Pancreas (tissue), 10 donors: ENCODE data around the gene SYT6. TPM values are rescaled to one million over a fixed set of nuclear protein-coding genes. Genes with fewer than 3 reads are reported as not detected.

Experiments
- ATAC-seq, 4 donors: fragments of 200-7000 bp; cut with Tn5 transposase; one replicate each; pipeline versions ENCODE4 v1.8.0 to v1.9.1; 2020; ENCODE audit warnings: mild to moderate bottlenecking in 4 of 4, moderate library complexity in 4 of 4
- DNase-seq, 6 donors: peaks; one replicate each; pipeline ENCODE4 v3.0.0-alpha.2; 2020
- FAIRE-seq: peaks from 2 replicates; lab custom pipeline; 2012; peaks lifted over from hg19 to GRCh38; lab: Jason Lieb, UNC
- H3K27ac ChIP-seq, 4 donors: fragments of 200-600 bp; sonication (generic); 1 replicate in 3 of 4; 2 replicates in 1 of 4; pipeline versions ENCODE4 v1.5.0 to v1.8.0; 2020
- H3K27me3 ChIP-seq, 4 donors: fragments of 200-600 bp; one replicate each; pipeline ENCODE4 v1.8.0; 2021
- H3K36me3 ChIP-seq, 3 donors: fragments of 200-600 bp; sonication (generic) in 1 of 3; one replicate each; pipeline versions ENCODE4 v1.5.0 to v1.8.0; 2020 to 2021
- H3K4me1 ChIP-seq, 3 donors: fragments of 200-600 bp; one replicate each; pipeline ENCODE4 v1.8.0; 2021
- H3K4me3 ChIP-seq, 4 donors: fragments of 200-600 bp; sonication (generic) in 2 of 4; one replicate each; pipeline versions ENCODE4 v1.5.0 to v1.8.0; 2020 to 2021
- H3K9me3 ChIP-seq, 4 donors: fragments of 200-600 bp; one replicate each; pipeline ENCODE4 v1.8.0; 2021
- CTCF ChIP-seq, 4 donors: fragments of 200-600 bp; sonication (generic) in 3 of 4; IDR thresholded peaks; one replicate each; pipeline versions ENCODE4 v1.5.0 to v1.8.0; 2021; ENCODE audit warnings: antibody characterized with exemption in 4 of 4
- WGBS, 2 donors: extraction: QIAGEN DNeasy Blood & Tissue Kit; methylation state at CpG; one replicate each; pipeline ENCODE4 v1.1.7; 2013; 5-methylcytosine and 5-hydroxymethylcytosine counted together
- intact Hi-C, 3 donors: fragments of 100-400 bp; cut with DNase I; formaldehyde crosslinking; loops; one replicate each; pipeline versions ENCODE4 v1.11.1 to v1.14.2; 2022
- polyA plus RNA-seq, 2 donors: library from polyadenylated mRNA; stranded (reverse); fragments of 200-250 nt; gene quantifications; one replicate each; pipeline ENCODE4 v1.2.3, GENCODE V29; 2013
- total RNA-seq, 6 donors: library from RNA; stranded (reverse); fragmentation: NEBNext Ultra II Directional in 4 of 6; extraction: Animal tissue kit (Norgen Biotek cat#: 25700) in 4 of 6; gene quantifications; one replicate each; pipeline versions ENCODE4 v1.2.1 to v1.2.4, GENCODE V29; 2021 to 2023
- donor health status: healthy with polysubstance abuse.
- donor health status: DM: no; HTN: no; CAD: no; lungs with moderate emphysema.
- donor health status: DM: no; HTN: no; CAD: no.
- donor health status: control.
- donor health status: control.
- donor health status: Bipolar disorder and iron deficiency.
- donor health status: DM: yes; HTN: yes; CAD: no.
- donor health status: DM: no; HTN: no; CAD: no.
- donor health status: DM: no; HTN: no; CAD: no.
- donor health status: DM: yes; HTN: yes; CAD: no.

The SYT6 gene
- total and polyA plus RNA-seq, 8 donors, result 0.81 to 5.2 (median 2.9) TPM

DNA sequence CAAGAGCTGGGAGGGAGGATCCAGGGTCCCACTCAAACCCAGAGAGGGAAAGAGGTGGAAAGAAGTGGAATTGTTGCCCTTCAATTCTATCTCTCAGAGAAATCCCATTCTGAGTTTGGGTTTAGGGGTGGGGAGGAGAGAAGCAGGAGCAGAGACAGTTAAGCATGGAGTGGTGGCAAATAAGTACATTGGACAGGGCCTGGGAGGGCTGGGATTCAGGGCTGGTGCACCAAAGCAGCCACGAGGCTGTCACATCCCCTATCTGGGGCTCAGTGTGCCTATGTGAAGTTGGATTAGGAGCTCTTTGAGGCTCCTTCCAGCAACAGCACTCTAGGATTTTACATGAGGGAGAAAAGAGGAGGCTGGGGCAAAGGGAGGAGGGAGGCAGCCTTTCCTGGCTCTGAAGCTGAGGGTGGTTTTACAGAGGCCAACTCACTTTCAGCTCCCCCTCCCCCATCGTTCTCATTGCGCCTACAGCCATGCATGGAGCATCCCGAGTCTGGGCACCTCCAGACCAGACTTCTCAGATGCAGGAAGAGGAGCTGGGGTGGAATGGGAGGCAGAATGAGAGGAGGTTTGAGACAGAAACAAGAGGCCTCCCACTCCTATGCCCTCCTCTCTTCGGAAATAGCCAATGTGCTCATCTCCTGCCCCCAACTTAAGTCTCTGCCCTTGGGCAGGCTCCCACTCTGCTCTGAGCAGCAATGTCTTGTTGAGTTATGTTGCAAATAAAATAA, 3.0 kb upstream of the SYT6 start:
- Histone ChIP-seq H3K27ac (no peak overlapping the region), H3K4me3 (no peak overlapping the region), H3K36me3 (no peaks in the 10 kb centered on the region), H3K9me3 (no peaks in the 10 kb centered on the region), H3K4me1 (peaks cover 0 to 10% (median 10%) of the 10 kb centered on the region in 3 donors), H3K27me3 (peaks cover 0 to 4% (median 0%) of the 10 kb centered on the region in 4 donors)
- no peak for TF ChIP-seq CTCF (IDR thresholded peaks at IDR 0.05)
- DNase-seq, result no peak
- ATAC-seq, result no peak
- intact Hi-C loops, result no loop called here
- FAIRE-seq, result no peak
- 45 to 59% methylated on average over 5 of the region's 5 CpGs for WGBS, 2 donors

- no peak for ATAC-seq
- Histone ChIP-seq H3K27ac (no peak overlapping the region), H3K4me3 (no peak overlapping the region), H3K27me3 (peaks cover 0 to 4% (median 0%) of the 10 kb centered on the region in 4 donors), H3K9me3 (no peaks in the 10 kb centered on the region), H3K4me1 (peaks cover 0 to 10% (median 10%) of the 10 kb centered on the region in 3 donors), H3K36me3 (no peaks in the 10 kb centered on the region)
- intact Hi-C loops, result no loop called here
- no peak for DNase-seq
- WGBS, 2 donors, result 39 to 42% methylated on average over 8 of the region's 8 CpGs
- no peak for FAIRE-seq
- no peak for TF ChIP-seq CTCF (IDR thresholded peaks at IDR 0.05)
Observed at GRCh38 chr1:114155706-114156105, 2.0 kb upstream of the SYT6 start.

GRCh38 chr1:114154963-114155322, 1.3 kb upstream of the SYT6 start:
- H3K36me3 ChIP-seq, result no peaks in the 10 kb centered on the region
- no peaks in the 10 kb centered on the region for H3K9me3 ChIP-seq
- H3K4me3 ChIP-seq, result no peak overlapping the region
- H3K27ac ChIP-seq, result no peak overlapping the region
- peaks cover 0 to 4% (median 0%) of the 10 kb centered on the region in 4 donors for H3K27me3 ChIP-seq
- ATAC-seq (peak in 3 of 4 donors; percentile 2 to 11 (median 6)), FAIRE-seq (no peak), DNase-seq (peak in 4 of 6 donors; percentile 5 to 66 (median 32))
- intact Hi-C loops, result no loop called here
- peaks cover 0 to 10% (median 10%) of the 10 kb centered on the region in 3 donors for H3K4me1 ChIP-seq
- WGBS, 2 donors, result 27 to 29% methylated on average over 19 of the region's 19 CpGs
- no peak for TF ChIP-seq CTCF (IDR thresholded peaks at IDR 0.05)

DNA sequence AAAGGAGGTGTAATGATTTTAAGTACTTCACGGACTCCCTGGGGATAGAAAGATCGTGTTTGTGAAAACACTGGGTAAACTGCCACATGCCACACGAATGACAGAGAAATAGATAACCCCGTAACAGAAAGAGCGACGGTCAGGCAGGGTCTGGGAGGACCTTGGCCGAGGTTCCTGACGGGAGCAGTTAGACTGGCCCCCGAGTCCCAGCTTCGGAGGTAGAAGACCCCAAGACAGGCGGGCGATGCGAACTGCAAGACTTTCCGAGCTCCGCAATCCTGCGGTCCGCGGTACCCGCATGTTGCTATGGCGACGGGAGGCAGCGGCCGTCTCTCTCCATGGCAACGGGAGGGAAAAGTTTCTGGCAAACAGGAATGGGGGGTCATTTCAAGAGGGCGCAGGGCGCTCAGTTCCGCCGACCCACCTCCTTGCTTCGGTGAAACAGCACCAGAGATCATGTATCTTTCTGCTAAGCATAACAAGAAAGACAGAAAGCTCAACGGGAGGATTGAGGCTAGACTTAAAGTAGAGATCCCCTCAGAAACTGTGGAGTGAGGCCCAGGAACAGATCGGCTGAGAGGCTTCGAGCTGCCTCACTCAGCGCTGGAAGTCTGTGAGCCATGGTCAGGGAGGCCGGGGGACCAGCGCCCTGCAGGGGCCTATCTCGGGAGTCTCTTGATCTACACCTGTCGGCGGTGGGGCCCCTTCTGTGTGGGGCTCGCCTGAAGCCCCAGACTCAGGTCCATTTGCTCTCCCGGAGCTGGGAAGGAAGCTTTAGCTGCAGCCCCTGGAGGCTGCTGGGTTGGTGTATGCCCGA, 685 bp upstream of the SYT6 start:
- WGBS, 2 donors, result 15 to 17% methylated on average over 41 of the region's 41 CpGs
- intact Hi-C loops, result no loop called here
- peak in 2 of 6 donors; percentile 17 to 18 for DNase-seq
- Histone ChIP-seq H3K27me3 (peaks cover 0 to 4% (median 0%) of the 10 kb centered on the region in 4 donors), H3K4me1 (peaks cover 0 to 10% (median 10%) of the 10 kb centered on the region in 3 donors), H3K9me3 (no peaks in the 10 kb centered on the region), H3K27ac (no peak overlapping the region), H3K36me3 (no peaks in the 10 kb centered on the region), H3K4me3 (peak overlapping the region in 2 of 4 donors; percentile 50 to 57)
- peak in 1 of 4 donors; percentile 6 for ATAC-seq
- TF ChIP-seq CTCF (IDR thresholded peaks at IDR 0.05), result no peak
- FAIRE-seq, result no peak
